Measurements from ENCODE around the gene DIP2C.

The DIP2C gene

DNA sequence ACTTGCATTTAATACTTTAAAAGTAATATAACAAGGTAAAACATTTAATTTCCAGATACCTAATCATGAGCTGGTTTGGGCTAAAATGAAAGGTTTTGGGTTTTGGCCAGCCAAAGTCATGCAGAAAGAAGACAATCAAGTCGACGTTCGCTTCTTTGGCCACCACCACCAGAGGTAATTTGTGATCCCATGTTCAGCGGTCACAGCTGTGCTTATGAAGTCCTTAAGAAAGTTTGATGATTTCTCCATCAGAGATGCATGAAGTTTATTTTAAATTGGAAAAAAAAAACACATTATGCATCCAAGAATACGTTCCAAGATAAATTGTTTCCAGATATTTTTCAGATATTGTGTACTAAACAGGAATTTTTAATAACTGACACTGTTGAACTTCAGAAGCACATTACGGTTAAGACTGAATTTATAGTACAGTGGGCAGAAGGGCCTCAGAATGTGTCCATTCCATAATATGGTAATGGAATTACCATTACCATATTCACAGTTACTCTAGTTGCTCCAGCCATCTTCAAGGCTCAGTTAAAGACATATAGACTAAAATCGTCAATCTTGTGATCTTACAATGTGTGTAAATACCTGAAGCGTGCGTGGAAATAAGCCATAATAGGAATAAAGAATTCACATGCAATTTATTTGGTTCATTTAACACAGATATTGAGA lies 447.4 kb downstream of the DIP2C start:
- DNase-seq: no peak

- DNase-seq: no peak
Measured at GRCh38 chr10:241451-241850, 448.0 kb downstream of the DIP2C start.

GRCh38 chr10:239109-239508 lies 450.4 kb downstream of the DIP2C start:
- no peak for DNase-seq

DNA sequence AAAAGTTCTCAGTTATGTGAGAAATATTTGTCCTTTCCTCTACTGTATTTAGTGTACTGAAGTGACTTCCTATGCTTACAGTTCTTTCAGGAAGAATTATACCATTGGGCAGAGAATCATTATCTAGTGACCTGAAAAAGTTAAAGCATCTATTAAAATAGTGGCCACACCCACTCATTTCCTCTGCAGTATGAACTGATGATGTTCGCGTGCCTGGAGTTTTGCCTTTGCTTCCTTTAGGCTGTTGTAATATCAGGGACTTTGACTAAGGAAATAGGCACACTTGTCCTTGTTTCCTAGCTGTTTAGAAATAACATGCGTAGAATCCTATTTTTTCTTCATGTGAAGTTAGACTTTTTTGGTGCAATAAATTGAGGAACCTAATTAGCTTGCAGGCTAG lies 453.6 kb downstream of the DIP2C start:
- DNase-seq: no peak

- DNase-seq: no peak
Measured at GRCh38 chr10:234708-235406, 454.6 kb downstream of the DIP2C start.

DNA sequence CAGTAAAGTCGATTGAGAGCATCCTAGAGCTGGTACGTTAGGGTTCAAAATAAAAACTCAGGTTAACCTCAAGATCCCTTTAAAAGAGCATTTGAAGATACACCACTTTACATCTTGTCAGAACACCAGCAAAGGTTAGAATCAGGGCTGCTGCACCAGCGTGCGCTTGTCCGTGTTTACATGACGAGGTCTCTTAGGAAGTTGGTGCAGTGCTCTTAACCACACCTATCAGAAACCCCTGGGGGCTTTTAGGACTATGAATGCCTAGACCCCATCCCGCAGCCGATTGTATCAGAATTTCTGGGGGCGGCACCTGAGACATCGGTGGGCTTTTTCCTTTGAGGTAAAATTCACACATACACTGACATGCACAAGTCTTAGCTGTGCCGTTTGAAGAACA lies 456.6 kb downstream of the DIP2C start:
- no peak for DNase-seq

GRCh38 chr10:232061-232460 lies 457.4 kb downstream of the DIP2C start:
- DNase-seq: no peak

DNA sequence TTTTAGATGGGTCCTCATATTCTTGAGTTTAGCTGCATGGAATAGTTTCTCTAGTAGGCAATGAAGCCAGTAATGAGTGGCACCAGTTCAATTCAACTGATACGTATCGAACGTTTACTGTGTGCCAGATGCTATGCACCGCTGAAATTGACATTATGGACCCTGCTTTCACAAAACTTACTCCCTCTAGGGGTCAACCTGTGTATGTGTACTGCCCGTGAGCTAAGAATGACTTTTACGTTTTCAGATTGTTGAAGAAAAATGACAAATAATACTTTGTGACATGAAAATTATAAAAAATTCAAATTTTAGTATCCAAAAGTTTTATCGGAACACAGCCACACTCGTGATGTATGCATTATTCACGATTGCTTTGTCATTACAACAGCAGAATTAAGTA lies 458.7 kb downstream of the DIP2C start:
- no peak for DNase-seq

GRCh38 chr10:228366-228765 lies 461.1 kb downstream of the DIP2C start:
- DNase-seq: no peak

DNA sequence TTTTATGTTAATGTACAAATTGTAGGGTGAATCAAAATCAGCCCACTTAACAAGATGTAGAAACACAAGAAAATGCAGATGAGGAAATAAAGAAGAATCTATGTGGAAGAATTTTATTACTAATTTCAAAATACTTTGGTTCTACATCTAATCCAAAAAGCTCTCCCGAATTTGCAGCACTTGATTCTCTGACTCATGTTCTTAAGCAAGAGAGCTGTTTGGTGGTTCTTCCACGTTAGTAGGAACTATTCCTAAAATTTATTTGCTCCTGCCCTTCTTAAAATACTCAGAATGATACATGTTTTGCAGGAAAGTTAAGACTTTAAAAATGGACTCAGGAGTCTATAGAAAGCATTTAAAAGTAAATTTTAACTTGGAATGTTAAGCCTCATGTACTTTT lies 462.5 kb downstream of the DIP2C start:
- no peak for DNase-seq

DNA sequence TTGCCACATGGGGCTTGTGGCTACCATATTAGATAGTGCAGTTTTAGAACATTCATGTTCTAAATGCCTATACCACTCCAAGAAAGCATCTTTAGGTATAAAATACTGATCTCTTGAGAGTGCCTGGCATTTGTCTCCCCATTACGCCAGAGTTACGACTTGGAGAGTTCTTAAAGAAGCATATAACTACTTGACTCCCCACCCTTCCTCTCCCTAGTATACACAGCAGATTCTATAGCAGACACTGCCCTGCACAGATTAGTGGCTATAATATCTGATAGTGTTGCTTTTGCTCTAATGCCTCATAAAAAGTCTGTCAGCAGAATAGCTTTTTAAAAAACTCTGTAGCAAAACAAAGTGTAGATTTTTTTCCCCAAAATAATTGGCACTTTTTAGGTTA lies 463.4 kb downstream of the DIP2C start:
- no peak for DNase-seq

GRCh38 chr10:224571-224970 lies 464.9 kb downstream of the DIP2C start:
- DNase-seq: peak; percentile 9

Data from NCI-H2171 (cell line).